Kidney (tissue), 14 donors: ENCODE data around the gene BTBD9. TPM values are rescaled to one million over a fixed set of nuclear protein-coding genes. Genes with fewer than 3 reads are reported as not detected.

ENCODE experiments used
- DNase-seq, 5 donors: peaks; one replicate each; pipeline ENCODE4 v3.0.0-alpha.2; 2013 to 2020
- FAIRE-seq: peaks from 2 replicates; lab custom pipeline; 2012; peaks lifted over from hg19 to GRCh38; lab: Jason Lieb, UNC
- H3K27ac ChIP-seq, 2 donors: one replicate each; pipeline ENCODE4 v1.7.0; 2013; ENCODE audit warnings: low read depth in 2 of 2, low read length in 2 of 2, inconsistent platforms in 1 of 2
- H3K27me3 ChIP-seq: one replicate; pipeline ENCODE4 v1.7.1; 2013; ENCODE audit warnings: low read length, inconsistent platforms; ENCODE audit not compliant: control insufficient read depth, insufficient read depth
- H3K36me3 ChIP-seq, 3 donors: one replicate each; pipeline versions ENCODE4 v1.7.0 to v1.7.1; 2013; ENCODE audit warnings: low read length in 3 of 3, control low read depth in 1 of 3, inconsistent platforms in 1 of 3; ENCODE audit not compliant: insufficient read depth in 3 of 3, control insufficient read depth in 2 of 3
- H3K4me1 ChIP-seq, 3 donors: one replicate each; pipeline versions ENCODE4 v1.7.0 to v1.7.1; 2013; ENCODE audit warnings: low read length in 3 of 3, inconsistent platforms in 1 of 3, low read depth in 1 of 3; ENCODE audit not compliant: control insufficient read depth in 2 of 3, insufficient read depth in 2 of 3
- H3K4me3 ChIP-seq, 3 donors: one replicate each; pipeline versions ENCODE4 v1.7.0 to v1.8.1; 2013; ENCODE audit warnings: low read length in 3 of 3, control low read depth in 1 of 3, inconsistent platforms in 1 of 3
- H3K9ac ChIP-seq, 3 donors: one replicate each; pipeline versions ENCODE4 v1.7.0 to v1.7.1; 2013; ENCODE audit warnings: low read length in 3 of 3, control low read depth in 1 of 3, inconsistent platforms in 1 of 3
- H3K9me3 ChIP-seq, 3 donors: one replicate each; pipeline versions ENCODE4 v1.7.0 to v1.7.1; 2013; ENCODE audit warnings: low read length in 3 of 3, control low read depth in 1 of 3, inconsistent platforms in 1 of 3; ENCODE audit not compliant: control insufficient read depth in 2 of 3, insufficient read depth in 1 of 3
- CTCF ChIP-seq: IDR thresholded peaks from 3 replicates; pipeline ENCODE4 v1.5.1; 2012; ENCODE audit warnings: mild to moderate bottlenecking, moderate library complexity, borderline replicate concordance; ENCODE audit not compliant: insufficient read depth; ENCODE audit errors: extremely low read depth
- intact Hi-C: fragments of 100-400 bp; cut with DNase I; formaldehyde crosslinking; loops from one replicate; pipeline ENCODE4 v1.11.1; 2022
- polyA plus RNA-seq: library from polyadenylated mRNA; stranded (reverse); fragments of 350-450 nt; fragmentation: Illumina TruSeq; extraction: RNeasy Lipid Tissue Mini Kit (QIAGEN cat#74804); gene quantifications from one replicate; pipeline ENCODE4 v1.2.3, GENCODE V29; 2014; ENCODE audit warnings: low read depth, low replicate concordance; ENCODE audit not compliant: insufficient read depth
- total RNA-seq: library from RNA; stranded (reverse); fragmentation: NEBNext Ultra II Directional; extraction: Animal tissue kit (Norgen Biotek cat#: 25700); gene quantifications from one replicate; pipeline ENCODE4 v1.2.1, GENCODE V29; 2021
- donor health status: control.
- donor health status: control.
- donor health status: control.
- donor health status: control.
- donor health status: control.
- donor health status: DM: yes; HTN: yes; CAD: no.
- donor health status: Normal renal cell carcinoma (clear cell type).

Gene BTBD9
- total and polyA plus RNA-seq, 2 donors from 2014 or later, result 4.2 to 29.9 TPM

GRCh38 chr6:38499529-38500096 lies 140.1 kb downstream of the BTBD9 start:
- intact Hi-C loops, result no loop called here
- no peaks in the 10 kb centered on the region for H3K36me3 ChIP-seq
- peaks cover 0 to 2% (median 0%) of the 10 kb centered on the region in 3 donors for H3K4me1 ChIP-seq
- no peak for TF ChIP-seq CTCF
- no peak for DNase-seq
- no peak overlapping the region for H3K27ac ChIP-seq
- H3K27me3 ChIP-seq, result no peaks in the 10 kb centered on the region
- no peak for FAIRE-seq
- H3K4me3 ChIP-seq, result no peak overlapping the region
- H3K9me3 ChIP-seq, result no peaks in the 10 kb centered on the region
- no peak overlapping the region for H3K9ac ChIP-seq

- DNase-seq, result no peak
- no peak for FAIRE-seq
- Histone ChIP-seq H3K27me3 (no peaks in the 10 kb centered on the region), H3K9ac (no peak overlapping the region), H3K4me1 (peaks cover 0 to 2% (median 0%) of the 10 kb centered on the region in 3 donors), H3K4me3 (no peak overlapping the region), H3K36me3 (no peaks in the 10 kb centered on the region), H3K27ac (no peak overlapping the region), H3K9me3 (no peaks in the 10 kb centered on the region)
- TF ChIP-seq CTCF, result no peak
- intact Hi-C loops, result no loop called here
Observed at GRCh38 chr6:38498805-38499445, 140.8 kb downstream of the BTBD9 start.

GRCh38 chr6:38498085-38498484 lies 141.6 kb downstream of the BTBD9 start:
- DNase-seq (no peak), FAIRE-seq (no peak)
- no peaks in the 10 kb centered on the region for H3K36me3 ChIP-seq
- no peak overlapping the region for H3K9ac ChIP-seq
- H3K27ac ChIP-seq, result no peak overlapping the region
- no peaks in the 10 kb centered on the region for H3K27me3 ChIP-seq
- no peak overlapping the region for H3K4me3 ChIP-seq
- intact Hi-C loops, result no loop called here
- TF ChIP-seq CTCF, result no peak
- H3K4me1 ChIP-seq, result peaks cover 0 to 2% (median 0%) of the 10 kb centered on the region in 3 donors
- H3K9me3 ChIP-seq, result no peaks in the 10 kb centered on the region
